NB4 (cell line): ENCODE data around the gene ABO.
"Not testable (repeated sequence)": the region's sequence is repeated elsewhere in the genome, so short reads cannot be mapped to it uniquely, and the experiment has no call there.

Experiments
- DNase-seq: peaks from one replicate; pipeline ENCODE4 v3.0.0; 2010; ENCODE audit warnings: low read depth
- H3K4me3 ChIP-seq: one replicate; pipeline ENCODE4 v1.5.1; 2011; ENCODE audit warnings: mild to moderate bottlenecking, low read depth, low read length, moderate library complexity
- MYC ChIP-seq: IDR thresholded peaks from 2 replicates; pipeline ENCODE4 v1.6.1; 2011; ENCODE audit warnings: low read depth, low read length
- POLR2A ChIP-seq: IDR thresholded peaks from 2 replicates; pipeline ENCODE4 v1.6.1; 2011; ENCODE audit warnings: mild to moderate bottlenecking; ENCODE audit not compliant: insufficient read length; ENCODE audit errors: extremely low read depth
- TF ChIP-seq, protein P1 (sequence below): IDR thresholded peaks from 2 replicates; pipeline ENCODE4 v1.6.1; 2011; ENCODE audit warnings: low read depth, low read length
- TF ChIP-seq, protein P2 (sequence below): IDR thresholded peaks from one replicate; pipeline ENCODE4 v1.5.1; 2012; ENCODE audit warnings: low read depth, low read length

Gene ABO

DNA sequence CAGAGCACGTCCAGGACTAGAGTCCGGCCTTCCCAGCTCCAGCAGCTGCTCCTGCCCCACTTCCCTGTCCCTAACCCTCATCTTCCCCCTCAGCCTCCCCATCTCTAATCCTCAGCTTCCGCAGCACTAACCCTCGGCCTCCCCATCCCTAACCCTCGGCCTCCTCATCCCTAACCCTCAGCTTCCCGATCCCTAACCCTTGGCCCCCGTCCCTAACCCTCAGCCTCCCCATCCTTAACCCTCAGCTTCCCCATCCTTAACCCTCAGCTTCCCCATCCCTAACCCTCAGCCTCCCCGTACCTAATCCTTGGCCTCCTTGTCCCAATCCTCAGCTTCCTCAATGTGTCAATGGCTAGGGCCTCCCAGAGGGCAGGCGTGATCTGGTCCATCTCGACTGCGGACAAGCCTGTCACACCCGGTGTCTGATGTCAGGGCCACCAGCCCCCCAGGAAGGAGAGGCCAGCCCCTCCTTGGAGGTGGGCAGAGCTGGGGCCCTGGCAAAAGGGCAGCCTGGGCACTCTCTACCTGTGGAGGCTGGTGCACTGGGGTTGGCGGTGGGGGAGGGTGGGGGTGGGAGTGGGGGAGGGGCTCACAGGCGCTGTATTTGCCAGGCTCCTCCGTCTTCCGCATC lies 67.3 kb downstream of the ABO start:
- TF ChIP-seq, protein P1, sequence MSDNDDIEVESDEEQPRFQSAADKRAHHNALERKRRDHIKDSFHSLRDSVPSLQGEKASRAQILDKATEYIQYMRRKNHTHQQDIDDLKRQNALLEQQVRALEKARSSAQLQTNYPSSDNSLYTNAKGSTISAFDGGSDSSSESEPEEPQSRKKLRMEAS, result no peak
- TF ChIP-seq MYC (no peak), POLR2A (no peak)
- TF ChIP-seq, protein P2, sequence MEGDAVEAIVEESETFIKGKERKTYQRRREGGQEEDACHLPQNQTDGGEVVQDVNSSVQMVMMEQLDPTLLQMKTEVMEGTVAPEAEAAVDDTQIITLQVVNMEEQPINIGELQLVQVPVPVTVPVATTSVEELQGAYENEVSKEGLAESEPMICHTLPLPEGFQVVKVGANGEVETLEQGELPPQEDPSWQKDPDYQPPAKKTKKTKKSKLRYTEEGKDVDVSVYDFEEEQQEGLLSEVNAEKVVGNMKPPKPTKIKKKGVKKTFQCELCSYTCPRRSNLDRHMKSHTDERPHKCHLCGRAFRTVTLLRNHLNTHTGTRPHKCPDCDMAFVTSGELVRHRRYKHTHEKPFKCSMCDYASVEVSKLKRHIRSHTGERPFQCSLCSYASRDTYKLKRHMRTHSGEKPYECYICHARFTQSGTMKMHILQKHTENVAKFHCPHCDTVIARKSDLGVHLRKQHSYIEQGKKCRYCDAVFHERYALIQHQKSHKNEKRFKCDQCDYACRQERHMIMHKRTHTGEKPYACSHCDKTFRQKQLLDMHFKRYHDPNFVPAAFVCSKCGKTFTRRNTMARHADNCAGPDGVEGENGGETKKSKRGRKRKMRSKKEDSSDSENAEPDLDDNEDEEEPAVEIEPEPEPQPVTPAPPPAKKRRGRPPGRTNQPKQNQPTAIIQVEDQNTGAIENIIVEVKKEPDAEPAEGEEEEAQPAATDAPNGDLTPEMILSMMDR, result no peak
- DNase-seq, result no peak
- no peak overlapping the region for H3K4me3 ChIP-seq

DNA sequence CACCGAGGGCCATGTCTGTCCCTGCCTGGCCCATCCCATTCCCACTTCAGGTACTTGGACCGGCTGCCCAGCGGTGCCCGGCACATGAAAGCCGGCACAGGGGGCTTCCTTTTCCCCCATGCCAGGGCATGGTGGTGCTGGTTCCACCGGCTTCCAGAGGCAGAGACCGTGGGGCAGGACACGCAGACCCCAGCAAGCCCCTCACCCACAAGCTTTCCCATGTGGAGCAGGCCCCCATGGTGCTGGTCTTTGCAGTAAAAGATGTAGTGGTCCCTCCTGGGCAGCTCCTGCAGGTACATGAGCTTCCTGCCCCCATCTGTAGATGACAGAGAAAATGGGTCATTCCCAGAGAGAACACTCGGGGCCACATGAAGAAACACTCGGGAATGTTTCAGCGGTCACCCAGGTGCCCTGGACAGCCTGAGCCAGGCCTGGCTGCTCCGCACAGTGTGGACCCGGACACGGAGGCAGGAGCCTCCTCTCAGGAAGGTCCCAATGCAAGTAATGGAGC lies 67.9 kb downstream of the ABO start:
- H3K4me3 ChIP-seq, result no peak overlapping the region
- no peak for DNase-seq
- TF ChIP-seq MYC, result no peak
- TF ChIP-seq POLR2A, result no peak
- TF ChIP-seq, protein P1, result no peak
- TF ChIP-seq, protein P2, result no peak

DNA sequence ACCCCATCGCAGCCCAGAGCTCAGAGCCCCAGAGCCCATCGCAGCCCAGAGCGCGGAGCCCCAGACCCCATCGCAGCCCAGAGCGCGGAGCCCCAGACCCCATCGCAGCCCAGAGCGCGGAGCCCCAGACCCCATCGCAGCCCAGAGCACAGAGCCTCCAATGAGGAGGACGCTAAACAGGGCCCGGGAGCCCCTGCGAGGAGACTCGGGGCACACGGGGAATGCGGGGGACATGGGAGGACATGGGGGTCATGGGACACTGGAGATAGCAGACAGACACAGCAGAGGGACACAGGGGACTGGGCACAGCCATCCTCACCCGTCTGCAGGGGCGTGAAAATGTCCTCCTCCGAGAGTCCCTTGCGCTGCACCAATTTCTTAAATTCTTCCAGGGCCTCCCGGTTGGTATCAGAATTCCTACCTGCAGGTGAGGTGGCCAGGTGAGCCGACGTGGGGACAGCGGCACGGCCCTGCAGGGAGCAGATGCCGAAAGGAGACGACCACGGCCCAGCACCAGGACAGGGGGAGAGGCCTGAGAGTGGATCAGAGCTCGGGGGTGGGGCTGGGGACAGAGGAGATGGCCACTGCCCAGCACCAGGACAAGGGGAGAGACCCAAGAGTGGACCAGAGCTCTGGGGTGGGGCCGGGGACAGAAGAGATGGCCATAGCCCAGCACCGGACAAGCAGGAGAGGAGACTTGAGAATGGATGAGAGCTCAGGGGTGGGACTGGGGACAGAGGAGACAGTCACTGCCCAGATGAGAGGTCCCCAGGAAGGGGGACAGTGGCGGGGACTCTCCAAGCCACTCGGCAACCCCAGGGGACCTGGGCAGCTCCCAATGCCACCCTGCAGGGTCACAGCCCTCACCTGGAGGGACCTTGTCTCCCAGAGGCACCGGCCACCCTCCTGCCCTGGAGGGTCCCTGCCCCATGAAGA lies 68.7 kb downstream of the ABO start:
- DNase-seq, result no peak
- H3K4me3 ChIP-seq, result no peak overlapping the region
- TF ChIP-seq MYC, result no peak
- TF ChIP-seq, protein P2, result no peak
- TF ChIP-seq, protein P1, result no peak
- no peak for TF ChIP-seq POLR2A

DNA sequence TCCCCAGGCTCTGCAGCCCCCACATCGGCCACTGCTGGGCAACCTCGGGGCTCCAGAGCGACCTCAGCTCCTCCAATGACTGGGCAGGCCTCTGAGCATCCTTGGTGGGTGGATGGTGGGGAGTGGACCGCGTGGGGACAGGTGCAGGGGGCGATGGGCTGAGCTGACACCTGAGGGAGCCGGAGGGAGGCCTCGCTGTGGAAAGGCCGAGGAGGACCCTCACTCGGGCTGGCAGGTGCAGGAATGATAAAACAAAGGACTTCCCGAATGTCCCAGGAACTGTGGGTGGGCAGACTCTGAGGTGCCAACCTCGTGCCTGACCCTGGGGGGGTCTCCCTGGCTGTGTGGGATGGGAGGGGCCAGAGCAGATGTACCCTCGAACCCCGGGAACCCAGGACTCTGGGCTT lies 69.5 kb downstream of the ABO start:
- not testable (repeated sequence) for DNase-seq, H3K4me3 ChIP-seq
